ENCODE measurements around the gene NRK. TPM values are rescaled to one million over a fixed set of nuclear protein-coding genes. Genes with fewer than 3 reads are reported as not detected.
"Not testable (repeated sequence)": the region's sequence is repeated elsewhere in the genome, so short reads cannot be mapped to it uniquely, and the experiment has no call there.

Gene NRK, protein sequence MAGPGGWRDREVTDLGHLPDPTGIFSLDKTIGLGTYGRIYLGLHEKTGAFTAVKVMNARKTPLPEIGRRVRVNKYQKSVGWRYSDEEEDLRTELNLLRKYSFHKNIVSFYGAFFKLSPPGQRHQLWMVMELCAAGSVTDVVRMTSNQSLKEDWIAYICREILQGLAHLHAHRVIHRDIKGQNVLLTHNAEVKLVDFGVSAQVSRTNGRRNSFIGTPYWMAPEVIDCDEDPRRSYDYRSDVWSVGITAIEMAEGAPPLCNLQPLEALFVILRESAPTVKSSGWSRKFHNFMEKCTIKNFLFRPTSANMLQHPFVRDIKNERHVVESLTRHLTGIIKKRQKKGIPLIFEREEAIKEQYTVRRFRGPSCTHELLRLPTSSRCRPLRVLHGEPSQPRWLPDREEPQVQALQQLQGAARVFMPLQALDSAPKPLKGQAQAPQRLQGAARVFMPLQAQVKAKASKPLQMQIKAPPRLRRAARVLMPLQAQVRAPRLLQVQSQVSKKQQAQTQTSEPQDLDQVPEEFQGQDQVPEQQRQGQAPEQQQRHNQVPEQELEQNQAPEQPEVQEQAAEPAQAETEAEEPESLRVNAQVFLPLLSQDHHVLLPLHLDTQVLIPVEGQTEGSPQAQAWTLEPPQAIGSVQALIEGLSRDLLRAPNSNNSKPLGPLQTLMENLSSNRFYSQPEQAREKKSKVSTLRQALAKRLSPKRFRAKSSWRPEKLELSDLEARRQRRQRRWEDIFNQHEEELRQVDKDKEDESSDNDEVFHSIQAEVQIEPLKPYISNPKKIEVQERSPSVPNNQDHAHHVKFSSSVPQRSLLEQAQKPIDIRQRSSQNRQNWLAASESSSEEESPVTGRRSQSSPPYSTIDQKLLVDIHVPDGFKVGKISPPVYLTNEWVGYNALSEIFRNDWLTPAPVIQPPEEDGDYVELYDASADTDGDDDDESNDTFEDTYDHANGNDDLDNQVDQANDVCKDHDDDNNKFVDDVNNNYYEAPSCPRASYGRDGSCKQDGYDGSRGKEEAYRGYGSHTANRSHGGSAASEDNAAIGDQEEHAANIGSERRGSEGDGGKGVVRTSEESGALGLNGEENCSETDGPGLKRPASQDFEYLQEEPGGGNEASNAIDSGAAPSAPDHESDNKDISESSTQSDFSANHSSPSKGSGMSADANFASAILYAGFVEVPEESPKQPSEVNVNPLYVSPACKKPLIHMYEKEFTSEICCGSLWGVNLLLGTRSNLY (N-terminal part only)
- polyA plus RNA-seq, result not detected

DNA sequence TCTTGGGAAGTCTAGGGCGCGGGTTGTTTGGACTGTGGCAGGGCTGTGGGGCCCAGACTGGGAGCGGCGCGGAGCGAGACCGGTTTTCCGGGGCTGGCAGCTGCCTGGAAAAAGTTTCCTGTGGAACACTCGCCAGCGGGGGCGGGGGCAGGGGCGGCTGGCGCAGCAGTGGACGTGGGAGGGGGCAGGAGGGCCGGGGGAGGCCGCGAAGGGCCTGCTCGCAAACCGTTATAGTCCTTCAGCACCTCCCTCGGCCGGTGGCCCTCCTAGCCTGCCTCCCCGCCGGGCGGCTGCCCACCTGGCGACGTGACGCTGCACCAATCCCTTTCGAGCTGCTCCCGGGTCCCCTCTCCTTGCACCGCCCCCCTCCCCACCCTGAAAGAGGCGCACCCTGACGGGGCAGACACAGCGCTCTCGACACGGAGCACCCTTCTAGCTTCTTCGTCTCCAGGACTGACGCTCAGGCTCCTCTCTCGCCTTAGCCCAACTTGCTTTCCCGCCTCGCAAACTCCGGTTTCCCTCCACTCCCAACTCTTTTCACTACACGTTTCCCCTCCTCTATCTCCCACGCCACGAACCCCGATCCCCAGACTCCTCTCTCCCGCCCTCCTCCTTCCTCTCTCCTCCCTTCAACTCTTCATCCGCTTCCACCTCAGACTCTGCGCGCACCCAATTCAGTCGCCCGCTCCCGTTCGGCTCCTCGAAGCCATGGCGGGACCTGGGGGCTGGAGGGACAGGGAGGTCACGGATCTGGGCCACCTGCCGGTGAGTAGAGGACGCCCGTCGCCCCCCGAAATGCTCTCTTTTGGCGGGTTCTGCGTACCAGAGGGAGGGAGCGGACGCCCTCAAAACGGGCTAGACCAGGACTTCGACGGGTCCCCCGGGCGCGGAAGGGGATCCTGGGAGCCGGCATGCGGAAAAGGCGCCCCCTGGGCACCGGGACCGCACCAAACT lies at the start of gene NRK:
TSS of gene NRK (plus strand) at position 402 of the 954 bp plus-strand sequence. CDS start at position 709, 307 bp downstream.
- no peaks in the 10 kb centered on the region for H3K4me1 Mint-ChIP-seq
- peak within 1 kb of the TSS in 1 of 3 donors; percentile 27 for H3K27ac Mint-ChIP-seq
- H3K9me3 Mint-ChIP-seq, result peaks cover 0 to 5% (median 0%) of the 10 kb centered on the region in 3 donors
- peak within 1 kb of the TSS in 1 of 4 donors; percentile 52 for H3K4me3 Mint-ChIP-seq
- peaks cover 1% of the 10 kb centered on the region for H3K36me3 Mint-ChIP-seq
- peaks cover 7% of the 10 kb centered on the region for H3K27me3 Mint-ChIP-seq

DNA sequence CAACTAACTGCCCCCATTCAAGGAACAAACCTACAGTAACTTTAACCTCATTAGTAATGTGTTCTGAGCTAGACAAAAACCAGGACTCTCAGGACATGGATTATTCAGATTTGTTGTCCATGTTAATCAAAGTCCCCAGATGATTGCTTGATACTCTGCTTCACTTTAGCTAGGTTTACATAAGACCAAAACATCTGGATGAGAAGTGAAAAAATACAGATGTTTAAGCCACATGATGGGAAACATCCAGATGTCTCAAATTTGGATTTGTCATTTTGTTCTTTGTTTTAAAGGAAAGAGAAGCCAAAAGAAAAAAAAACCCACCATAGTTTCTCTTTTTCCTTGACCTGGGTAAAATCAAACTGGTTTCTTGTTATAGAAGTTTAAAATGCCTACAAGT lies 48.5 kb upstream of the NRK start:
- H3K27ac Mint-ChIP-seq, result no peak overlapping the region
- peaks cover 3% of the 10 kb centered on the region for H3K27me3 Mint-ChIP-seq
- H3K9me3 Mint-ChIP-seq, result peaks cover 0 to 4% (median 3%) of the 10 kb centered on the region in 3 donors
- H3K36me3 Mint-ChIP-seq, result no peaks in the 10 kb centered on the region
- no peaks in the 10 kb centered on the region for H3K4me1 Mint-ChIP-seq
- no peak overlapping the region for H3K4me3 Mint-ChIP-seq

GRCh38 chrX:105775679-105776078 lies 46.7 kb upstream of the NRK start:
- no peak overlapping the region for H3K27ac Mint-ChIP-seq
- peaks cover 0 to 3% (median 0%) of the 10 kb centered on the region in 3 donors for H3K9me3 Mint-ChIP-seq
- no peaks in the 10 kb centered on the region for H3K27me3 Mint-ChIP-seq
- no peaks in the 10 kb centered on the region for H3K36me3 Mint-ChIP-seq
- H3K4me3 Mint-ChIP-seq, result no peak overlapping the region
- H3K4me1 Mint-ChIP-seq, result no peaks in the 10 kb centered on the region

DNA sequence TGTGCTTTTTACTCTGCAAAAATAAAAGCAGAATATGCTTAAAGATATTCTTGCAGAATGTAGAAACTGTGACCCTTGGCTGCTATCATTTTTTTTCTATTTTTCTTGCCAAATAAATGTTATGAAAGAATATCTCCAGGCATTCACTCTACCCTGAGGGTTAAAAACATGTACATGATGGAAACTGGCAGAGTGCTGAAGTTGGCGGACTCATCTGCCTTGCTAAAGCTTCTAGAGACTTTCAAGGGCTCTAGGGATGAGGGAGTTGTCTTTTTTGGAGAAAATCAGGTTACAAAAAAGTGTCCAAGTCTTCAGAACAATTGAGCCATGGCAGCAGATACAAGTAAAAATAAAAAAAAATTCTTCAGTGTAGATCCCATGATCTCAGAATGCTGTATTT lies 40.5 kb upstream of the NRK start:
- H3K36me3 Mint-ChIP-seq, result no peaks in the 10 kb centered on the region
- H3K27me3 Mint-ChIP-seq, result no peaks in the 10 kb centered on the region
- no peak overlapping the region for H3K27ac Mint-ChIP-seq
- H3K4me3 Mint-ChIP-seq, result no peak overlapping the region
- no peaks in the 10 kb centered on the region for H3K4me1 Mint-ChIP-seq
- H3K9me3 Mint-ChIP-seq, result no peaks in the 10 kb centered on the region

GRCh38 chrX:105796877-105797276 lies 25.5 kb upstream of the NRK start:
- H3K36me3 Mint-ChIP-seq, H3K4me1 Mint-ChIP-seq, H3K9me3 Mint-ChIP-seq, H3K27me3 Mint-ChIP-seq, H3K27ac Mint-ChIP-seq, H3K4me3 Mint-ChIP-seq: not testable (repeated sequence)

GRCh38 chrX:105803891-105804290 lies 18.4 kb upstream of the NRK start:
- H3K27me3 Mint-ChIP-seq, result no peaks in the 10 kb centered on the region
- H3K4me1 Mint-ChIP-seq, result no peaks in the 10 kb centered on the region
- H3K9me3 Mint-ChIP-seq, result peaks cover 0 to 10% (median 5%) of the 10 kb centered on the region in 3 donors
- no peaks in the 10 kb centered on the region for H3K36me3 Mint-ChIP-seq
- H3K27ac Mint-ChIP-seq, result no peak overlapping the region
- H3K4me3 Mint-ChIP-seq, result no peak overlapping the region

DNA sequence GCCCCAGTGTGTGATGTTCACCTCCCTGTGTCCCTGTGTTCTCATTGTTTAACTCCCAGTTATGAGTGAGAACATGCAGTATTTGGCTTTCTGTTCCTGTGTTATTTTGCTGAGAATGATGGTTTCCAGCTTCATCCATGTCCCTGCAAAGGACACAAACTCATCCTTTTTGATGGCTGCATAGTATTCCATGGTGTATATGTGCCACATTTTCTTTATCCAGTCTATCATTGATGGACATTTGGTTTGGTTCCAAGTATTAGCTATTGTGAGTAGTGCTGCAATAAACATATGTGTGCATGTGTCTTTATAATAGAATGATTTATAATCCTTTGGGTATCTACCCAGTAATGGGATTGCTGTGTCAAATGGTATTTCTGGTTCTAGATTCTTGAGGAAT lies 16.7 kb upstream of the NRK start:
- not testable (repeated sequence) for H3K36me3 Mint-ChIP-seq, H3K4me1 Mint-ChIP-seq, H3K4me3 Mint-ChIP-seq, H3K27ac Mint-ChIP-seq, H3K27me3 Mint-ChIP-seq
- H3K9me3 Mint-ChIP-seq, result peaks cover 0 to 10% (median 5%) of the 10 kb centered on the region in 3 donors

DNA sequence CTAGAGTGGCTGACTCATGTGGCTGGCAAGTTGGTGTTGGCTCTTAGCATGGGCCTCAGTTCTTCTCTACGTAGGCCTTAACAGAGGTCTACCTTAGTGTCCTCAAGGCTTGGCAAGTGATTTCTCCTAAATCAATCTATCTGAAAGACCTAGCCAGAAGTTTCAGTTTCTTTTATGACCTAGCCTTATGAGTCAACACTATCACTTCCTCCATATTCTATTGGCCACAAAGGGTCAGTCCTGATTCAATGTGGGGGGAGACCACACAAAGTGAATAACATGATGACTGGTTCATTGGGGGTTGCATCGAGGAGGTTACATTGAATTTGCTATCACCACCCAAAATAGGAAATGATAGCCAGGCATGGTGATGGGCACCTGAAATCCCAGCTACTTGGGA lies 5.8 kb upstream of the NRK start:
- Mint-ChIP-seq H3K4me1 (no peaks in the 10 kb centered on the region), H3K27ac (no peak overlapping the region), H3K27me3 (peaks cover 3% of the 10 kb centered on the region), H3K36me3 (peaks cover 1% of the 10 kb centered on the region), H3K9me3 (peaks cover 0 to 5% (median 0%) of the 10 kb centered on the region in 3 donors), H3K4me3 (no peak overlapping the region)

DNA sequence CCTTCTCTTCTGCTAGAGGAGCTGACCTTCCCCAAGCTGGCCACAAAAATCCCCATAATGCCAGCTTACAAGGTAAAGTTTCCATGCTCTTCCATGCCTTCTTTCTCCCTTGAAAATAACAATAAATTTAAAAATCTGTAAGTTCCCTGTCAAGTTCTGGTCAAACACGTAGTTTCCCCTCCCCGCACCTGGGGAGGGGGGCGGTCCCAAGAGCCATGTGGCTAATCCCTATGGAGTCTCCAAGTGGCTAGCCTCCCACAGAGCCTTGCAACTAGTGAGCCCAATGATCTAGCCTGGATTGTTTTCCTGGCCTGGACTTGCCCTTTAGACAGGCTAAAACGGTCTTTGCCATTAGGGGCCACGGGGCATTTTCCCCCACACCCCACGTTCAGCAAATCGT lies 2.1 kb upstream of the NRK start:
- H3K4me1 Mint-ChIP-seq, result no peaks in the 10 kb centered on the region
- H3K4me3 Mint-ChIP-seq, result no peak overlapping the region
- peaks cover 7% of the 10 kb centered on the region for H3K27me3 Mint-ChIP-seq
- H3K9me3 Mint-ChIP-seq, result peaks cover 0 to 5% (median 0%) of the 10 kb centered on the region in 3 donors
- H3K36me3 Mint-ChIP-seq, result peaks cover 1% of the 10 kb centered on the region
- no peak overlapping the region for H3K27ac Mint-ChIP-seq

- no peak overlapping the region for H3K4me3 Mint-ChIP-seq
- H3K36me3 Mint-ChIP-seq, result peaks cover 1% of the 10 kb centered on the region
- H3K4me1 Mint-ChIP-seq, result no peaks in the 10 kb centered on the region
Measured at GRCh38 chrX:105821471-105822121, 743 bp upstream of the NRK start.

GRCh38 chrX:105823092-105823455 lies 735 bp downstream of the NRK start:
- H3K27me3 Mint-ChIP-seq, result peaks cover 7% of the 10 kb centered on the region
- peaks cover 0 to 5% (median 0%) of the 10 kb centered on the region in 3 donors for H3K9me3 Mint-ChIP-seq
- H3K27ac Mint-ChIP-seq, result no peak overlapping the region
- H3K36me3 Mint-ChIP-seq, result no peaks in the 10 kb centered on the region
- H3K4me1 Mint-ChIP-seq, result no peaks in the 10 kb centered on the region
- H3K4me3 Mint-ChIP-seq, result no peak overlapping the region

More at GRCh38 chrX:105821471-105822121, 743 bp upstream of the NRK start:
- Mint-ChIP-seq H3K27me3 (peaks cover 7% of the 10 kb centered on the region), H3K27ac (no peak overlapping the region), H3K9me3 (peaks cover 0 to 5% (median 0%) of the 10 kb centered on the region in 3 donors)

GRCh38 chrX:105829011-105829410 lies 6.7 kb downstream of the NRK start:
- H3K9me3 Mint-ChIP-seq, result peaks cover 0 to 2% (median 0%) of the 10 kb centered on the region in 3 donors
- no peak overlapping the region for H3K4me3 Mint-ChIP-seq
- H3K4me1 Mint-ChIP-seq, result peaks cover 0 to 1% (median 0%) of the 10 kb centered on the region in 3 donors
- no peak overlapping the region for H3K27ac Mint-ChIP-seq
- no peaks in the 10 kb centered on the region for H3K27me3 Mint-ChIP-seq
- no peaks in the 10 kb centered on the region for H3K36me3 Mint-ChIP-seq

- Mint-ChIP-seq H3K4me3 (no peak overlapping the region), H3K4me1 (no peaks in the 10 kb centered on the region), H3K27ac (no peak overlapping the region), H3K27me3 (no peaks in the 10 kb centered on the region), H3K9me3 (peaks cover 0 to 2% (median 0%) of the 10 kb centered on the region in 3 donors), H3K36me3 (no peaks in the 10 kb centered on the region)
Measured at GRCh38 chrX:105837232-105837631, 14.9 kb downstream of the NRK start.

Measured in IgD-negative memory B cell (primary cell).